ENCODE measurements around the gene C1QTNF6.

DNA sequence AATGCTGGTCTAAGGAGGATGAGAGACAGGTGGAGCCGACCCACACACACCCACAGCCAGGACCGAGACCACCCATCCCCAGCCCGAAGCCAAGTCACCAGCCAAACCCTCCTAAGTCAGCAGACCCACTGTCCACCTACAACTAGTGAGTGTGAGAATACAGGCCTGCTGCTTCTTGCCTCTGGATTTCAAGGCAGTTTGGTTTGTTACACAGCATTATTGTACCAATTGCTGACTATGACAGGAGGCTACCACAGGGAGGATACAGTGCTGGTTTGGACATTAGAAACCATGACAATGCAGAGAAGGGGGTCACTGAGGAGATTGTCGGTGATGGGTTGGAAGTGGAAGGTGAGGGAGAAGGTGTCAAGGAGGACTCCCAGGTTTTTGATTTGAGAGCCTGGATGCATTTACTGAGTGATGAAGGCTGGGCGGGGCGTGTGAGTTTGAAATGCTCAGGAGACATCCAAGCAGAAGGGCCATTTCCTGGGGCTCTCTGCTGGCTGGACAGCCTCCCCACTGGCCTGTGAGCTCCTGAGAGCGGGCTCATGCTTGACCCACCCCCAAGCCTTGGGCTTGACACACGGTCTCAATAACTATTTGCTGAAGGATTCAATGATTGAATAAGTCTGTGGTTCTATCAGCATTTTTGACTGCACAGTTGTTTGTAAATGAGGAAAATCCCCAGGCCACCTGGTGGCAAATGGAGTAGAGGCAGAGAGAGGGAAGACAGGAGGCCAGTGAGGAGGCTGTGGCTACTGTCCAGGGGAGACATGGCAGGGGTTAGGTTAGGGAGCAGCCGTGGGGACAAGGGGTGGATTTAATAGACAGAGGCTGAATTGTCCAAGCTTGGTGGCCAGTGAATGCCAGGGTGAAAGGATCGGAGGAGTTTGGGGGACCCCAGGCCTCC, 33.6 kb upstream of the C1QTNF6 start:
- TF ChIP-seq POLR2A (IDR thresholded peaks at IDR 0.05; ENCODE audit: low read depth, low read length) (no peak), POLR2AphosphoS5 (IDR thresholded peaks at IDR 0.05; ENCODE audit: low read depth, low read length) (no peak), TAF1 (IDR thresholded peaks at IDR 0.05; ENCODE audit: low read depth, low read length) (no peak), POU2F2 (IDR thresholded peaks at IDR 0.05; ENCODE audit: low read depth, low read length) (no peak), SPI1 (IDR thresholded peaks at IDR 0.05; ENCODE audit: low read depth, low read length) (no peak), PAX5 (IDR thresholded peaks at IDR 0.05; ENCODE audit: insufficient read depth, low read length, severe bottlenecking) (no peak)
